Body of pancreas (tissue), 4 donors: ENCODE data around the gene MNS1.

Experiments used
- CTCF ChIP-seq, 7 experiments: fragments of 450-650 bp in 4 of 7; fragments of 200-600 bp in 3 of 7; sonication (generic) in 3 of 7; IDR thresholded peaks; one replicate each; pipeline ENCODE4 v1.5.1; 2016 to 2019; ENCODE audit warnings: antibody characterized with exemption in 7 of 7
- POLR2A ChIP-seq, 3 donors: fragments of 450-650 bp; IDR thresholded peaks; one replicate each; pipeline ENCODE4 v1.6.1; 2016; ENCODE audit warnings: antibody characterized with exemption in 3 of 3, mild to moderate bottlenecking in 2 of 3

GRCh38 chr15:56432304-56432703 lies 32.6 kb downstream of the MNS1 start:
- no peak for TF ChIP-seq CTCF (IDR thresholded peaks at IDR 0.05)
- TF ChIP-seq POLR2A (IDR thresholded peaks at IDR 0.05), result no peak
